ENCODE measurements around the gene ROR2. TPM values are rescaled to one million over a fixed set of nuclear protein-coding genes. Genes with fewer than 3 reads are reported as not detected.

Gene ROR2
- total and polyA plus RNA-seq, 2 experiments from 2014 or later: 8.1 to 18.8 TPM

DNA sequence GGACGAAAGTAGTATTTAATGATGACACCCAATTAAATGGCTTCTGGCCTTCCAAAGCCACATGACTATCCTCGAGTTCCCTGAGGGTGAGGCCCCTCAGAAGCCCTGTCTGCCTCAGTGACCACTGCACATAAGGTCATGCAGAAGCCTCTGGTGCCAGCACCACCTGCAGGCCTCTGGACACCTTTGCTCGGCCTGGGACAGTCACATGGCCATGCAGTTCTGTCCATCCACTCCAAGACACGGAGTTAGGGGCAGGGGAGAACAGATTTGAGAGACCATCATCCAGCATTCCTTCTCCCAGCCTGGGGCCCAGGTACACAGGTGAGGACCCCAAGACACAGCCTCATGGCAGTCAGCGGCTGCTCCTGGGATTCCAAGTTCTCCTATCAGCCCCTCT lies 145.0 kb downstream of the ROR2 start:
- Mint-ChIP-seq H3K36me3 (ENCODE audit: low read depth) (no peaks in the 10 kb centered on the region), H3K27ac (no peak overlapping the region), H3K4me3 (no peak overlapping the region), H3K4me1 (no peaks in the 10 kb centered on the region; the same call in 2 of the 3 replicates), H3K27me3 (ENCODE audit: insufficient read depth, low read depth, poor library complexity) (peaks cover 7% of the 10 kb centered on the region), H3K9me3 (no peaks in the 10 kb centered on the region)
- no peaks in the 10 kb centered on the region; the same call in 1 of the 2 replicates for H4K20me1 ChIP-seq (replicated peaks; ENCODE audit: insufficient read depth)
- no peak overlapping the region for H3K27ac ChIP-seq (ENCODE audit: low read depth)
- H3K4me1 ChIP-seq (ENCODE audit: insufficient read depth): no peaks in the 10 kb centered on the region
- no peaks in the 10 kb centered on the region for H3K9me2 ChIP-seq (ENCODE audit: insufficient read depth)
- no peak overlapping the region for H3K4me3 ChIP-seq
- ATAC-seq (no peak; the same call in 2 of the 3 replicates), DNase-seq (ENCODE audit: low spot score) (no peak)
- TF ChIP-seq ZNF114 (CRISPR knock-in tag; IDR thresholded peaks at IDR 0.05): no peak
- TF ChIP-seq ZNF331 (CRISPR knock-in tag; IDR thresholded peaks at IDR 0.05; ENCODE audit: low read depth): no peak
- TF ChIP-seq STAT1 (IDR thresholded peaks at IDR 0.05; ENCODE audit: unreplicated experiment): no peak
- TF ChIP-seq, protein P1, sequence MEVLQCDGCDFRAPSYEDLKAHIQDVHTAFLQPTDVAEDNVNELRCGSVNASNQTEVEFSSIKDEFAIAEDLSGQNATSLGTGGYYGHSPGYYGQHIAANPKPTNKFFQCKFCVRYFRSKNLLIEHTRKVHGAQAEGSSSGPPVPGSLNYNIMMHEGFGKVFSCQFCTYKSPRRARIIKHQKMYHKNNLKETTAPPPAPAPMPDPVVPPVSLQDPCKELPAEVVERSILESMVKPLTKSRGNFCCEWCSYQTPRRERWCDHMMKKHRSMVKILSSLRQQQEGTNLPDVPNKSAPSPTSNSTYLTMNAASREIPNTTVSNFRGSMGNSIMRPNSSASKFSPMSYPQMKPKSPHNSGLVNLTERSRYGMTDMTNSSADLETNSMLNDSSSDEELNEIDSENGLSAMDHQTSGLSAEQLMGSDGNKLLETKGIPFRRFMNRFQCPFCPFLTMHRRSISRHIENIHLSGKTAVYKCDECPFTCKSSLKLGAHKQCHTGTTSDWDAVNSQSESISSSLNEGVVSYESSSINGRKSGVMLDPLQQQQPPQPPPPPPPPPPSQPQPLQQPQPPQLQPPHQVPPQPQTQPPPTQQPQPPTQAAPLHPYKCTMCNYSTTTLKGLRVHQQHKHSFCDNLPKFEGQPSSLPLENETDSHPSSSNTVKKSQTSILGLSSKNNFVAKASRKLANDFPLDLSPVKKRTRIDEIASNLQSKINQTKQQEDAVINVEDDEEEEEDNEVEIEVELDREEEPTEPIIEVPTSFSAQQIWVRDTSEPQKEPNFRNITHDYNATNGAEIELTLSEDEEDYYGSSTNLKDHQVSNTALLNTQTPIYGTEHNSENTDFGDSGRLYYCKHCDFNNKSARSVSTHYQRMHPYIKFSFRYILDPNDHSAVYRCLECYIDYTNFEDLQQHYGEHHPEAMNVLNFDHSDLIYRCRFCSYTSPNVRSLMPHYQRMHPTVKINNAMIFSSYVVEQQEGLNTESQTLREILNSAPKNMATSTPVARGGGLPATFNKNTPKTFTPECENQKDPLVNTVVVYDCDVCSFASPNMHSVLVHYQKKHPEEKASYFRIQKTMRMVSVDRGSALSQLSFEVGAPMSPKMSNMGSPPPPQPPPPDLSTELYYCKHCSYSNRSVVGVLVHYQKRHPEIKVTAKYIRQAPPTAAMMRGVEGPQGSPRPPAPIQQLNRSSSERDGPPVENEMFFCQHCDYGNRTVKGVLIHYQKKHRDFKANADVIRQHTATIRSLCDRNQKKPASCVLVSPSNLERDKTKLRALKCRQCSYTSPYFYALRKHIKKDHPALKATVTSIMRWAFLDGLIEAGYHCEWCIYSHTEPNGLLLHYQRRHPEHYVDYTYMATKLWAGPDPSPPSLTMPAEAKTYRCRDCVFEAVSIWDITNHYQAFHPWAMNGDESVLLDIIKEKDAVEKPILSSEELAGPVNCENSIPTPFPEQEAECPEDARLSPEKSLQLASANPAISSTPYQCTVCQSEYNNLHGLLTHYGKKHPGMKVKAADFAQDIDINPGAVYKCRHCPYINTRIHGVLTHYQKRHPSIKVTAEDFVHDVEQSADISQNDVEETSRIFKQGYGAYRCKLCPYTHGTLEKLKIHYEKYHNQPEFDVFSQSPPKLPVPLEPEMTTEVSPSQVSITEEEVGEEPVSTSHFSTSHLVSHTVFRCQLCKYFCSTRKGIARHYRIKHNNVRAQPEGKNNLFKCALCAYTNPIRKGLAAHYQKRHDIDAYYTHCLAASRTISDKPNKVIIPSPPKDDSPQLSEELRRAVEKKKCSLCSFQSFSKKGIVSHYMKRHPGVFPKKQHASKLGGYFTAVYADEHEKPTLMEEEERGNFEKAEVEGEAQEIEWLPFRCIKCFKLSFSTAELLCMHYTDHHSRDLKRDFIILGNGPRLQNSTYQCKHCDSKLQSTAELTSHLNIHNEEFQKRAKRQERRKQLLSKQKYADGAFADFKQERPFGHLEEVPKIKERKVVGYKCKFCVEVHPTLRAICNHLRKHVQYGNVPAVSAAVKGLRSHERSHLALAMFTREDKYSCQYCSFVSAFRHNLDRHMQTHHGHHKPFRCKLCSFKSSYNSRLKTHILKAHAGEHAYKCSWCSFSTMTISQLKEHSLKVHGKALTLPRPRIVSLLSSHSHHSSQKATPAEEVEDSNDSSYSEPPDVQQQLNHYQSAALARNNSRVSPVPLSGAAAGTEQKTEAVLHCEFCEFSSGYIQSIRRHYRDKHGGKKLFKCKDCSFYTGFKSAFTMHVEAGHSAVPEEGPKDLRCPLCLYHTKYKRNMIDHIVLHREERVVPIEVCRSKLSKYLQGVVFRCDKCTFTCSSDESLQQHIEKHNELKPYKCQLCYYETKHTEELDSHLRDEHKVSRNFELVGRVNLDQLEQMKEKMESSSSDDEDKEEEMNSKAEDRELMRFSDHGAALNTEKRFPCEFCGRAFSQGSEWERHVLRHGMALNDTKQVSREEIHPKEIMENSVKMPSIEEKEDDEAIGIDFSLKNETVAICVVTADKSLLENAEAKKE (CRISPR knock-in tag; IDR thresholded peaks at IDR 0.05): no peak
- no peak for TF ChIP-seq EZH2phosphoT487 (IDR thresholded peaks at IDR 0.05; ENCODE audit: unreplicated experiment)
- no peak for TF ChIP-seq POLR2AphosphoS5 (IDR thresholded peaks at IDR 0.05; ENCODE audit: low read depth)
- no peaks in the 10 kb centered on the region for H3K79me2 ChIP-seq (replicated peaks; ENCODE audit: insufficient read depth)
- H2AFZ ChIP-seq: no peak overlapping the region
- H3K36me3 ChIP-seq (ENCODE audit: insufficient read depth): no peaks in the 10 kb centered on the region
- no peak overlapping the region for H3K4me2 ChIP-seq
- H3K27me3 ChIP-seq (ENCODE audit: insufficient read depth): no peaks in the 10 kb centered on the region
- H3F3A ChIP-seq (replicated peaks; ENCODE audit: low read depth): no peaks in the 10 kb centered on the region

Measured in GM23338 (cell line).